IPS-15b (cell line): ENCODE results near the gene KIAA0319L.

Experiments
- H3K27me3 ChIP-seq: one replicate; pipeline ENCODE4 v1.6.1; 2013; ENCODE audit warnings: low read length; ENCODE audit not compliant: control insufficient read depth, insufficient read depth
- H3K36me3 ChIP-seq: one replicate; pipeline ENCODE4 v1.6.1; 2013; ENCODE audit warnings: low read length; ENCODE audit not compliant: control insufficient read depth, insufficient read depth
- H3K4me1 ChIP-seq: one replicate; pipeline ENCODE4 v1.6.1; 2013; ENCODE audit warnings: mild to moderate bottlenecking, low read length; ENCODE audit not compliant: control insufficient read depth, insufficient read depth
- H3K4me3 ChIP-seq: one replicate; pipeline ENCODE4 v1.5.1; 2013; ENCODE audit warnings: low read depth, low read length
- H3K9ac ChIP-seq: one replicate; pipeline ENCODE4 v1.6.1; 2013; ENCODE audit warnings: low read depth, mild to moderate bottlenecking, low read length
- H3K9me3 ChIP-seq: one replicate; pipeline ENCODE4 v1.6.1; 2013; ENCODE audit warnings: mild to moderate bottlenecking, low read length; ENCODE audit not compliant: control insufficient read depth, insufficient read depth

Gene KIAA0319L

GRCh38 chr1:35569936-35570335, 12.7 kb upstream of the KIAA0319L start:
- Histone ChIP-seq H3K36me3 (peaks cover 12% of the 10 kb centered on the region), H3K9ac (no peak overlapping the region), H3K4me3 (no peak overlapping the region), H3K27me3 (peaks cover 70% of the 10 kb centered on the region), H3K4me1 (no peaks in the 10 kb centered on the region), H3K9me3 (no peaks in the 10 kb centered on the region)

GRCh38 chr1:35568975-35569395, 11.8 kb upstream of the KIAA0319L start:
- Histone ChIP-seq H3K9ac (no peak overlapping the region), H3K27me3 (peaks cover 60% of the 10 kb centered on the region), H3K36me3 (peaks cover 16% of the 10 kb centered on the region), H3K4me1 (no peaks in the 10 kb centered on the region), H3K9me3 (no peaks in the 10 kb centered on the region), H3K4me3 (no peak overlapping the region)

GRCh38 chr1:35567947-35568558, 10.8 kb upstream of the KIAA0319L start:
- peaks cover 21% of the 10 kb centered on the region for H3K36me3 ChIP-seq
- no peaks in the 10 kb centered on the region for H3K4me1 ChIP-seq
- peaks cover 51% of the 10 kb centered on the region for H3K27me3 ChIP-seq
- no peaks in the 10 kb centered on the region for H3K9me3 ChIP-seq
- no peak overlapping the region for H3K4me3 ChIP-seq
- no peak overlapping the region for H3K9ac ChIP-seq

- no peaks in the 10 kb centered on the region for H3K4me1 ChIP-seq
- peaks cover 38% of the 10 kb centered on the region for H3K36me3 ChIP-seq
Observed at GRCh38 chr1:35565742-35566133, 8.5 kb upstream of the KIAA0319L start.

GRCh38 chr1:35564884-35565741, 7.9 kb upstream of the KIAA0319L start:
- H3K9ac ChIP-seq = no peak overlapping the region
- H3K4me3 ChIP-seq = no peak overlapping the region
- peaks cover 22% of the 10 kb centered on the region for H3K27me3 ChIP-seq
- no peaks in the 10 kb centered on the region for H3K4me1 ChIP-seq
- no peaks in the 10 kb centered on the region for H3K9me3 ChIP-seq
- peaks cover 44% of the 10 kb centered on the region for H3K36me3 ChIP-seq

More at GRCh38 chr1:35565742-35566133, 8.5 kb upstream of the KIAA0319L start:
- Histone ChIP-seq H3K4me3 (no peak overlapping the region), H3K9me3 (no peaks in the 10 kb centered on the region), H3K9ac (no peak overlapping the region), H3K27me3 (peaks cover 28% of the 10 kb centered on the region)

GRCh38 chr1:35564037-35564883, 7.1 kb upstream of the KIAA0319L start:
- no peaks in the 10 kb centered on the region for H3K9me3 ChIP-seq
- H3K4me1 ChIP-seq = no peaks in the 10 kb centered on the region
- peaks cover 44% of the 10 kb centered on the region for H3K36me3 ChIP-seq

GRCh38 chr1:35563166-35563565, 6.0 kb upstream of the KIAA0319L start:
- H3K36me3 ChIP-seq = peaks cover 44% of the 10 kb centered on the region
- no peak overlapping the region for H3K9ac ChIP-seq
- H3K4me3 ChIP-seq = no peak overlapping the region
- H3K9me3 ChIP-seq = no peaks in the 10 kb centered on the region
- H3K4me1 ChIP-seq = no peaks in the 10 kb centered on the region
- peaks cover 3% of the 10 kb centered on the region for H3K27me3 ChIP-seq

More at GRCh38 chr1:35564037-35564883, 7.1 kb upstream of the KIAA0319L start:
- no peak overlapping the region for H3K4me3 ChIP-seq
- peaks cover 13% of the 10 kb centered on the region for H3K27me3 ChIP-seq
- no peak overlapping the region for H3K9ac ChIP-seq

- Histone ChIP-seq H3K4me1 (no peaks in the 10 kb centered on the region), H3K4me3 (no peak overlapping the region), H3K9me3 (no peaks in the 10 kb centered on the region), H3K36me3 (peaks cover 44% of the 10 kb centered on the region), H3K27me3 (no peaks in the 10 kb centered on the region), H3K9ac (no peak overlapping the region)
Observed at GRCh38 chr1:35561972-35562680, 4.9 kb upstream of the KIAA0319L start.

GRCh38 chr1:35561297-35561971, 4.2 kb upstream of the KIAA0319L start:
- H3K4me3 ChIP-seq = no peak overlapping the region
- peaks cover under 1% of the 10 kb centered on the region for H3K4me1 ChIP-seq
- no peaks in the 10 kb centered on the region for H3K9me3 ChIP-seq
- peaks cover 40% of the 10 kb centered on the region for H3K36me3 ChIP-seq
- H3K9ac ChIP-seq = no peak overlapping the region
- H3K27me3 ChIP-seq = no peaks in the 10 kb centered on the region

GRCh38 chr1:35560256-35561225, 3.3 kb upstream of the KIAA0319L start:
- H3K36me3 ChIP-seq = peaks cover 38% of the 10 kb centered on the region

More at GRCh38 chr1:35560256-35561225, 3.3 kb upstream of the KIAA0319L start:
- peaks cover 9% of the 10 kb centered on the region for H3K4me1 ChIP-seq
- no peak overlapping the region for H3K9ac ChIP-seq
- H3K9me3 ChIP-seq = no peaks in the 10 kb centered on the region
- H3K27me3 ChIP-seq = no peaks in the 10 kb centered on the region
- no peak overlapping the region for H3K4me3 ChIP-seq
